ENCODE results near the gene YIPF2.

The YIPF2 gene

DNA sequence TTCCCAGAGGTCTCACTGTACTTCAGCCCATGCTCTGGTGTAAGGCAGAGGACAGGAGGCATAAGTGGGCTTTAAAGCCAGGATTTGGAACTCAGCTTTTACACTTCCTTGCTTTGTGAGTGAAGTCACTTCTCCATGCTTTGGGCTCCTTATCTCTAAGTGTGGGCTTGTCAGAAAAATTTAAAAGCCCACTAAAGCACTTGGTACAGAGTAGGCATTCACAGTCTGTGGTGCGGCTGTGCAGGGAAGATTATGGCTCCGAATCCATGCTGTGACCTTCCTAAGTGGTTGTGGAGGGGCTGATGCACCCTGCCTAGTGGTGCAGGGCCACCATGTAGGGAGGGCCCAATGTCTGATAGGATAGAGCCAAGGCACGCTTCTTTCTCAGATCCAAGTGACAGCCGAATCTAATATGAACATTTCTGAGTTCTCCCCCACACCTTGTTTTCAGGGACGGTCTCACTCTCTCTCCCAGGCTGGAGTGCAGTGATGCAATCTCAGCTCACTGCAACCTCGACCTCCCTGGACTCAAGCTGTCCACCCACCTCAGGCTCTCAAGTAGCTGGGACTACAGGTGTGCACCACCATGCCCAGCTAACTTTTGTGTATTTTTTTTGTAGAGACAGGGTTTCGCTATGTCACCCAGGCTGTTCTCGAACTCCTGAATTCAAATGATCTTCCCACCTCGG, 7.1 kb upstream of the YIPF2 start:
- H3K79me2 ChIP-seq (ENCODE audit: low read length), result peaks cover 11% of the 10 kb centered on the region
- no peak overlapping the region for H3K4me2 ChIP-seq (ENCODE audit: low read length)
- no peak overlapping the region for H3K4me3 ChIP-seq (ENCODE audit: low read length)
- no peaks in the 10 kb centered on the region for H4K20me1 ChIP-seq (ENCODE audit: insufficient read depth, low read length)
- H3K9ac ChIP-seq (ENCODE audit: low read length), result no peak overlapping the region
- H3K36me3 ChIP-seq (replicated peaks; ENCODE audit: low read depth, low read length), result peaks cover 3% of the 10 kb centered on the region
- TF ChIP-seq EZH2phosphoT487 (IDR thresholded peaks at IDR 0.05; ENCODE audit: low read depth), result no peak
- TF ChIP-seq, protein P1, sequence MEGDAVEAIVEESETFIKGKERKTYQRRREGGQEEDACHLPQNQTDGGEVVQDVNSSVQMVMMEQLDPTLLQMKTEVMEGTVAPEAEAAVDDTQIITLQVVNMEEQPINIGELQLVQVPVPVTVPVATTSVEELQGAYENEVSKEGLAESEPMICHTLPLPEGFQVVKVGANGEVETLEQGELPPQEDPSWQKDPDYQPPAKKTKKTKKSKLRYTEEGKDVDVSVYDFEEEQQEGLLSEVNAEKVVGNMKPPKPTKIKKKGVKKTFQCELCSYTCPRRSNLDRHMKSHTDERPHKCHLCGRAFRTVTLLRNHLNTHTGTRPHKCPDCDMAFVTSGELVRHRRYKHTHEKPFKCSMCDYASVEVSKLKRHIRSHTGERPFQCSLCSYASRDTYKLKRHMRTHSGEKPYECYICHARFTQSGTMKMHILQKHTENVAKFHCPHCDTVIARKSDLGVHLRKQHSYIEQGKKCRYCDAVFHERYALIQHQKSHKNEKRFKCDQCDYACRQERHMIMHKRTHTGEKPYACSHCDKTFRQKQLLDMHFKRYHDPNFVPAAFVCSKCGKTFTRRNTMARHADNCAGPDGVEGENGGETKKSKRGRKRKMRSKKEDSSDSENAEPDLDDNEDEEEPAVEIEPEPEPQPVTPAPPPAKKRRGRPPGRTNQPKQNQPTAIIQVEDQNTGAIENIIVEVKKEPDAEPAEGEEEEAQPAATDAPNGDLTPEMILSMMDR (IDR thresholded peaks at IDR 0.05; ENCODE audit: low read depth, low read length), result no peak
- H3K27me3 ChIP-seq (ENCODE audit: low read depth, low read length), result no peaks in the 10 kb centered on the region
- no peaks in the 10 kb centered on the region for H3K9me3 ChIP-seq (ENCODE audit: insufficient read depth, low read length)
- peaks cover 8% of the 10 kb centered on the region for H3K4me1 ChIP-seq (ENCODE audit: low read length)
- H2AFZ ChIP-seq (ENCODE audit: low read depth, low read length), result no peak overlapping the region
- no peak overlapping the region for H3K27ac ChIP-seq (ENCODE audit: low read length)

DNA sequence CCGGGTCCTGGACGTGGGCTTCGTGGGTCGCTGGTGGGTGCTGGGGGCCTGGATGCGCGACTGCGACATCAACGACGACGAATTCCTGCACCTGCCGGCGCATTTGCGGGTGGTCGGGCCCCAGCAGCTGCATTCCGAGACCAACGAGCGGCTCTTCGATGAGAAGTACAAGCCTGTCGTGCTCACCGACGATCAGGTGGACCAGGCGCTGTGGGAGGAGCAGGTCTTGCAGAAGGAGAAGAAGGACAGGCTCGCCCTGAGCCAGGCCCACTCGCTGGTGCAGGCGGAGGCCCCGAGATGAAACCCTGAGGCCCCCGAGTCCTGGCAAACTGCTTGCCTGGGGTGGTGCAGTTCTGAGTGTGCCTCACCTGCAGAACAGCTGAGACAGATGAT, 959 bp upstream of the YIPF2 start:
- no peak for TF ChIP-seq EZH2phosphoT487 (IDR thresholded peaks at IDR 0.05; ENCODE audit: low read depth)
- TF ChIP-seq, protein P1 (IDR thresholded peaks at IDR 0.05; ENCODE audit: low read depth, low read length), result no peak
- H3K4me1 ChIP-seq (ENCODE audit: low read length), result peaks cover 15% of the 10 kb centered on the region
- no peak overlapping the region for H2AFZ ChIP-seq (ENCODE audit: low read depth, low read length)
- H3K4me3 ChIP-seq (ENCODE audit: low read length), result peak overlapping the region; percentile 92
- H3K79me2 ChIP-seq (ENCODE audit: low read length), result peaks cover 40% of the 10 kb centered on the region
- H3K27me3 ChIP-seq (ENCODE audit: low read depth, low read length), result no peaks in the 10 kb centered on the region
- H4K20me1 ChIP-seq (ENCODE audit: insufficient read depth, low read length), result 0 out of 2 replicates have a peak, but pooled peaks cover 7% of the 10 kb centered on the region
- peaks cover 9% of the 10 kb centered on the region for H3K36me3 ChIP-seq (replicated peaks; ENCODE audit: low read depth, low read length)
- no peaks in the 10 kb centered on the region for H3K9me3 ChIP-seq (ENCODE audit: insufficient read depth, low read length)
- H3K9ac ChIP-seq (ENCODE audit: low read length), result peak overlapping the region; percentile 78
- H3K27ac ChIP-seq (ENCODE audit: low read length), result no peak overlapping the region
- H3K4me2 ChIP-seq (ENCODE audit: low read length), result peak overlapping the region; percentile 98

DNA sequence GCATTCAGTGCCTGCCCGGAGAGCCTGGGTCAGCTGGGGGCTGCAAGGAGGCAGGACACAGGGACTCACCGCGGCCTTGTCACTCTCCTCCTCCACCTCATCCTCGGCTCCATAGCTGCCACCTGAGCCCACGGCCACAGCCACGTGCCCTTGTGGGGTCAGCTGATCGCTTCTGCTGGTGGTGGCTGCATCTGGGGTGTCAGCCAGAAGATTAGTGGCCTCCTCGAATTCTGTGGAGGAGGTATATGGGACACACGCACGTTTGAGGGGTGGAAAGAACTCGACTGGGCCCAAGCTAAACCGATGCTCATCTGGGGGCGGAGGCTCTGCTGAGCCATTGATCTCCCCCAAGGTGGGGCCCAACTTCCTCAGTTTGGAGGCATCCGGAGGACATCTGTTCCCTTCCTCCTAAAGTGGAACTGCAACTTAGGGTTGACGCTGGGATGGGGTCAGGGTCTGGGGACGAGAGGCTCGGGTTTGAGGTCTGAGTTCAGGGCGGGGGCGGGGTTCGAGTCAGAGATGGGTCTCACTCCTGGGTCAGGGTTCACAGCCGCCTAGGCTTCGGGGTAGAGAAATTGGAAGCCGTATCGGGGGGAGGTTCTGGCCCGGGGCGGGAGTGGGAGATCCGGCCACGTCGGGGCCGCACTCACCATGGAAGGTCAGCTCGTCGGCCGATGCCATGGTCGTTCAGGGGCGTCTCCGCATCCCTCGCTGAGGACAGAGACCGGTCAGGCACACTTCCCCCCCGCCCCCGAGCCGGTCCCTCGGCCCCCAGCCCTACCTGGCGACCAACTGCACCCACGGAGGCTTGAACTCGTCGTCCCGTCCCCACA, 493 bp downstream of the YIPF2 start:
- no peak overlapping the region for H3K27ac ChIP-seq (ENCODE audit: low read length)
- H3K9me3 ChIP-seq (ENCODE audit: insufficient read depth, low read length), result no peaks in the 10 kb centered on the region
- peak overlapping the region; percentile 83 for H3K4me2 ChIP-seq (ENCODE audit: low read length)
- peak overlapping the region; percentile 22; the same call in 1 of the 2 replicates for H2AFZ ChIP-seq (ENCODE audit: low read depth, low read length)
- peak overlapping the region; percentile 78 for H3K9ac ChIP-seq (ENCODE audit: low read length)
- H4K20me1 ChIP-seq (ENCODE audit: insufficient read depth, low read length), result 0 out of 2 replicates have a peak, but pooled peaks cover 7% of the 10 kb centered on the region
- H3K4me3 ChIP-seq (ENCODE audit: low read length), result peak overlapping the region; percentile 92
- H3K27me3 ChIP-seq (ENCODE audit: low read depth, low read length), result no peaks in the 10 kb centered on the region
- H3K36me3 ChIP-seq (replicated peaks; ENCODE audit: low read depth, low read length), result peaks cover 18% of the 10 kb centered on the region
- H3K79me2 ChIP-seq (ENCODE audit: low read length), result peaks cover 40% of the 10 kb centered on the region
- peaks cover 15% of the 10 kb centered on the region for H3K4me1 ChIP-seq (ENCODE audit: low read length)
- no peak for TF ChIP-seq EZH2phosphoT487 (IDR thresholded peaks at IDR 0.05; ENCODE audit: low read depth)
- TF ChIP-seq, protein P1 (IDR thresholded peaks at IDR 0.05; ENCODE audit: low read depth, low read length), result no peak

DNA sequence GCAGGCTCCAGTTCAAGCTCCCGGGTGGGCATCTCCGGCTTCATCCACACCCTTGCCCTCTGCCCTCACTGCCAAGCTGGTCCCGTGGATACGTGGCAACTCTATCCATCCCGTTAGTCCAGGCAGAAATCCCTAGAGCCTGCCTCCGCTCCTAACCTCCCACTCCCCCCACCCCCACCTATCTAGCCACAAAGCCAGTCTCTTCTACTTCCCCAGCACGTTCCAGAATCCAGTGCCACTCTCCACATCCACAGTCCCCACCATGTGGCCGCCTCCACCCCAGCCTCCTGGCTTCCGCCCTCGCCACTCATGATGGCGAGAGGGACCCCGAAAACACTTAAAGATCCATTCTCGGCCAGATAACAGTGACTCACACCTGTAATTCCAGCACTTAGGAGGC, 3.8 kb downstream of the YIPF2 start:
- no peak overlapping the region for H3K27ac ChIP-seq (ENCODE audit: low read length)
- H3K4me3 ChIP-seq (ENCODE audit: low read length), result no peak overlapping the region
- H3K9me3 ChIP-seq (ENCODE audit: insufficient read depth, low read length), result no peaks in the 10 kb centered on the region
- H3K4me2 ChIP-seq (ENCODE audit: low read length), result no peak overlapping the region
- no peaks in the 10 kb centered on the region for H3K27me3 ChIP-seq (ENCODE audit: low read depth, low read length)
- 0 out of 2 replicates have a peak, but pooled peaks cover 4% of the 10 kb centered on the region for H4K20me1 ChIP-seq (ENCODE audit: insufficient read depth, low read length)
- no peak overlapping the region for H2AFZ ChIP-seq (ENCODE audit: low read depth, low read length)
- peaks cover 11% of the 10 kb centered on the region for H3K4me1 ChIP-seq (ENCODE audit: low read length)
- TF ChIP-seq, protein P1 (IDR thresholded peaks at IDR 0.05; ENCODE audit: low read depth, low read length), result no peak
- no peak for TF ChIP-seq EZH2phosphoT487 (IDR thresholded peaks at IDR 0.05; ENCODE audit: low read depth)
- peaks cover 34% of the 10 kb centered on the region for H3K36me3 ChIP-seq (replicated peaks; ENCODE audit: low read depth, low read length)
- no peak overlapping the region for H3K9ac ChIP-seq (ENCODE audit: low read length)
- H3K79me2 ChIP-seq (ENCODE audit: low read length), result peaks cover 20% of the 10 kb centered on the region

Measured in OCI-LY3 (cell line).